ENCODE data around the gene THRB. TPM values are rescaled to one million over a fixed set of nuclear protein-coding genes. Genes with fewer than 3 reads are reported as not detected.

The THRB gene
- total RNA-seq, 3 donors from 2014 or later, result 29.8 to 40.2 (median 39.2) TPM

DNA sequence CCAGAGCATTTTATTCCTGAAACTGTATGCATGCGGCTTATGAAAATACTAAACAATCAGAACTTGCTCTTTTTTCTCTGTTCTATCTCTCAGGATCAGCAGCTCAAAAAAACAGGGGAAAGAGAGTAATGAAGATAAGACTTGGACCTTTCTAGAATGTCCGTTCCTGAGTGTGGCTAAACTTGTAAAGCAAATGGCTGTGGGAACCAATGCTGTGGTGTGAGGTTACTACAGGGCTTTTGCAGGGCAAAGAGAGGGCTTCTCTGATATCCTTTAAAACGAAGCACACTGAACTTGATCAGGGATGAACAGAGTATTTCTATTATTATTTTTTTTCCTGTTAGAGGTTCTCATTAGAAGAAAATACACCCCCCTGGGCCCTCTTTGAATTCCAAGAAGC, 223.4 kb downstream of the THRB start:
- TF ChIP-seq POLR2A (IDR thresholded peaks at IDR 0.05) (no peak), CTCF (IDR thresholded peaks at IDR 0.05) (no peak), POLR2AphosphoS5 (IDR thresholded peaks at IDR 0.05) (no peak)
- H3K27me3 ChIP-seq, result no peaks in the 10 kb centered on the region
- intact Hi-C loops (cut with DNase I; ENCODE audit: low total_unique reads), result no loop called here
- DNase-seq (ENCODE audit: low spot score in 2 of 2), result no peak
- H3K9me3 ChIP-seq, result no peaks in the 10 kb centered on the region
- no peaks in the 10 kb centered on the region for H3K4me1 ChIP-seq
- no peak overlapping the region for H3K27ac ChIP-seq
- no peak overlapping the region for H3K4me3 ChIP-seq
- no peaks in the 10 kb centered on the region for H3K36me3 ChIP-seq

- Histone ChIP-seq H3K4me3 (no peak overlapping the region), H3K27me3 (no peaks in the 10 kb centered on the region), H3K4me1 (no peaks in the 10 kb centered on the region), H3K27ac (peak overlapping the region in 1 of 2 donors; percentile 46), H3K36me3 (no peaks in the 10 kb centered on the region), H3K9me3 (no peaks in the 10 kb centered on the region)
- DNase-seq (ENCODE audit: low spot score in 2 of 2), result no peak
- TF ChIP-seq POLR2AphosphoS5 (IDR thresholded peaks at IDR 0.05) (no peak), POLR2A (IDR thresholded peaks at IDR 0.05) (no peak), CTCF (IDR thresholded peaks at IDR 0.05) (no peak)
- intact Hi-C loops (cut with DNase I; ENCODE audit: low total_unique reads), result no loop called here
Observed at GRCh38 chr3:24270744-24271143, 223.9 kb downstream of the THRB start.

DNA sequence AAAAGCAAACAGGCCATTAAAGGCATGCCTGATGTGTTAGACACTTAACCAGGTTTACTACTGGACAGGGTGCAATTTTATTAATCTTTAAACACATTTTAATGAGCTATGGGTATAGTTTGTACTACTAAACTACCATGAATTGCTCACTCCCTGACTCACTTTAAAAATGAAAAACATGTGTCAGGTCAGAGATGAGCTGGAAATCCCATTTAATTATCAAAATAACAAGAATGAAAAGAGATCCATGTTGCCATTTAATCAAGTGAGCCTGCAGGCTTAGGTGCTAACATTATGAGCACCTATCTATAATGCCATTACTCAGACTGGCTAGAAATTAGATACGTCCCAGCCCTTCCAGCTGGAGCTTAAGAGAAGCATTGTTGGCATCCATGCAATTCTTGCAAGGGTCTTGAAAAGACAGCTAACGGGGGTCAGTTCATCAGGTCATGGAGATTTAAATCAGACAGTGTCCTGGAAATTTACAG, 224.4 kb downstream of the THRB start:
- TF ChIP-seq CTCF (IDR thresholded peaks at IDR 0.05) (no peak), POLR2A (IDR thresholded peaks at IDR 0.05) (no peak), POLR2AphosphoS5 (IDR thresholded peaks at IDR 0.05) (no peak)
- intact Hi-C loops (cut with DNase I; ENCODE audit: low total_unique reads), result no loop called here
- Histone ChIP-seq H3K4me3 (no peak overlapping the region), H3K36me3 (no peaks in the 10 kb centered on the region), H3K27ac (peak overlapping the region in 1 of 2 donors; percentile 46), H3K27me3 (no peaks in the 10 kb centered on the region), H3K4me1 (no peaks in the 10 kb centered on the region), H3K9me3 (no peaks in the 10 kb centered on the region)
- no peak for DNase-seq (ENCODE audit: low spot score in 2 of 2)

DNA sequence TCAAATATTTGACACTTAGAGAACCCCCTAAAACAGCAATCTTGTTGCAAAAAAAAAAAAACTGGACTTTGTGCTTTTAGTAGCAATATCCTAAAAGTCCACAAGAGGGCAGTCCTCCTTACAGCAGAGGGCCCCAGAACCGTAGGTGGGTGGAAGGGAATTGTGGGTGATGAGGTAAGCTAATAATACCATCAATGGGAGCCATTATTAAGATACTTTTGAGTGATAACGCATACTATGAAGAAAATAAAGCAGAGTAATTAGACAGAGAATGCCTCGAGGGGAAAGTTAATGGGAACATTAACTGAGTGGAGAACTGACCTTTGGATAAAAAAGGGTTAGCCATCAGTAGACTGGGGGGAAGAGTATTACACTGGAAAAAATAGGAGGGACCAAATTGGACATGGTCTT, 229.9 kb downstream of the THRB start:
- intact Hi-C loops (cut with DNase I; ENCODE audit: low total_unique reads), result no loop called here

DNA sequence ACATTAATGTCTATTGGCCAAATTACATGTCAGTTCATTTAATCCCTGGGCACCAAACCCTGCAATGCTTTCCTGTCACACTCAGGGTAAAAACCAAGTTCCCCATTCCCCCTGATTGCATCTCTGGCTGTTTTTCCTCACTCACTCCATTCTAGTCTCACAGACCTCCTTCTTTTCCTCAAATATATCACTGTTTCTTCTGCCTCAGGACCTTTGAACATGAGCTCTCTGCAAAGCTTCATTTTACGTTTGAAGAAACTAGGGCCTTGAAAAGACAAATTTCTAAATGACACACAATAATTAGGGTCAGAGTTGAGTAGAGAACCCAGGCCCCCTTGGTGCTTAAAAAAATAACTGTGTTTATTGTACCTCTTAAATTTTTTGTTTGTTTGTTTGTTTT, 230.6 kb downstream of the THRB start:
- H3K27me3 ChIP-seq, result no peaks in the 10 kb centered on the region
- TF ChIP-seq POLR2A (IDR thresholded peaks at IDR 0.05), result no peak
- no peak for TF ChIP-seq POLR2AphosphoS5 (IDR thresholded peaks at IDR 0.05)
- no peak for TF ChIP-seq CTCF (IDR thresholded peaks at IDR 0.05)
- H3K36me3 ChIP-seq, result no peaks in the 10 kb centered on the region
- no peak overlapping the region for H3K4me3 ChIP-seq
- no peak for DNase-seq (ENCODE audit: low spot score in 2 of 2)
- intact Hi-C loops (cut with DNase I; ENCODE audit: low total_unique reads), result no loop called here
- no peaks in the 10 kb centered on the region for H3K9me3 ChIP-seq
- H3K27ac ChIP-seq, result no peak overlapping the region
- H3K4me1 ChIP-seq, result no peaks in the 10 kb centered on the region

More for the DNA sequence above, 229.9 kb downstream of the THRB start:
- Histone ChIP-seq H3K27me3 (no peaks in the 10 kb centered on the region), H3K9me3 (no peaks in the 10 kb centered on the region), H3K4me1 (no peaks in the 10 kb centered on the region), H3K4me3 (no peak overlapping the region), H3K36me3 (no peaks in the 10 kb centered on the region), H3K27ac (no peak overlapping the region)
- TF ChIP-seq POLR2A (IDR thresholded peaks at IDR 0.05), result no peak
- TF ChIP-seq CTCF (IDR thresholded peaks at IDR 0.05), result peak in 2 of 3 donors; percentile 57 to 70
- no peak for DNase-seq (ENCODE audit: low spot score in 2 of 2)
